Sciatic nerve (tissue), 2 donors: ENCODE results near the gene CFAP410. TPM values are rescaled to one million over a fixed set of nuclear protein-coding genes. Genes with fewer than 3 reads are reported as not detected.

ENCODE experiments used
- ATAC-seq: fragments of 200-7000 bp; cut with Tn5 transposase; one replicate; pipeline ENCODE4 v1.9.1; 2020; ENCODE audit warnings: mild to moderate bottlenecking, moderate library complexity
- DNase-seq: peaks from one replicate; pipeline ENCODE4 v3.0.0-alpha.2; 2020; ENCODE audit warnings: low spot score
- intact Hi-C: fragments of 100-400 bp; cut with DNase I; formaldehyde crosslinking; loops from one replicate; pipeline ENCODE4 v1.14.2; 2022
- total RNA-seq: library from RNA; stranded (reverse); fragmentation: NEBNext Ultra II Directional; extraction: Animal tissue kit (Norgen Biotek cat#: 25700); gene quantifications from one replicate; pipeline ENCODE4 v1.2.1, GENCODE V29; 2021
- donor health status: DM: no; HTN: no; CAD: no.
- donor health status: DM: no; HTN: no; CAD: no.

CFAP410 gene
- total RNA-seq, 1 donor from 2014 or later: 26.7 TPM

DNA sequence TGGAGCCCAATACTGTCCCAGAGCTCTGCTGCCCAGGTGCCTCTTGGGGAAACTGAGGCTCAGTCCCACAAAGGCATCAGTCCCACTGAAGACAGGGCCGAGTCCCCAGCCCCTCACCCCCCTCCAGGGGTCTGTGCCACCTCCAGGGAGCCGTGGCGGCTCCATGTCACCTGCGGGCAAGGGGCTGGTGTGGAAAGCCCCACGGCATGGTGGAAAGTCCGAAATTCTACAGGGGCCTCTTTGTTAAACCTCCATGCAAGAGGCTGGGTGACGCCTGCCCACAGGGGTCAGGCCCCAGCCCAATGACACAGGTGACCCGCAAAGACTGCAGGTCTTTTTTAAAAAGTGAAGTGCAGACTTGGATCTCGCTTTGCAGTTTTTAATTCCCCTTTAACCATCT, 56.8 kb downstream of the CFAP410 start:
- intact Hi-C loops: no loop called here
- DNase-seq (no peak), ATAC-seq (no peak)

GRCh38 chr21:44281801-44282200, 57.4 kb downstream of the CFAP410 start:
- ATAC-seq (no peak), DNase-seq (peak; percentile 49)
- intact Hi-C loops: no loop called here

GRCh38 chr21:44279354-44280260, 59.6 kb downstream of the CFAP410 start:
- intact Hi-C loops: no loop called here
- DNase-seq (no peak), ATAC-seq (no peak)

Other genes starting within 250 kb of the CFAP410 start
- gene PWP2, start 232.0 kb downstream of the CFAP410 start, total RNA-seq: 6.4 TPM
- gene GATD3, start 205.7 kb downstream of the CFAP410 start, total RNA-seq: 14.5 TPM
- 5.3 TPM for gene ICOSLG, start 98.4 kb downstream of the CFAP410 start, total RNA-seq
- not detected for gene DNMT3L, start 77.5 kb downstream of the CFAP410 start, total RNA-seq
- 0.13 TPM for gene AIRE, start 53.5 kb downstream of the CFAP410 start, total RNA-seq
- 189 TPM for gene PFKL, start 39.3 kb downstream of the CFAP410 start, total RNA-seq
- gene TRPM2, start 14.2 kb upstream of the CFAP410 start, total RNA-seq: 9.9 TPM
- gene LRRC3, start 116.1 kb upstream of the CFAP410 start, total RNA-seq: 6.8 TPM
- not detected for gene KRTAP10-1, start 200.8 kb upstream of the CFAP410 start, total RNA-seq
- not detected for gene KRTAP10-2, start 212.1 kb upstream of the CFAP410 start, total RNA-seq
- gene KRTAP10-3, start 219.4 kb upstream of the CFAP410 start, total RNA-seq: not detected
- not detected for gene KRTAP10-4, start 234.3 kb upstream of the CFAP410 start, total RNA-seq
- gene KRTAP10-5, start 241.2 kb upstream of the CFAP410 start, total RNA-seq: not detected